ENCODE results near the gene UGT1A6.
A peak's percentile ranks its signal among the peaks of the same experiment; 100 is the strongest.

UGT1A6 gene

GRCh38 chr2:233705911-233706506, 13.3 kb downstream of the UGT1A6 start:
- no peak for DNase-seq (ENCODE audit: low read depth)
- H3K4me3 ChIP-seq (ENCODE audit: low read depth, low read length), result no peak overlapping the region
- no peak for TF ChIP-seq CTCF (IDR thresholded peaks at IDR 0.05; ENCODE audit: insufficient read depth, low read depth, low read length, missing control alignments)

- TF ChIP-seq CTCF (IDR thresholded peaks at IDR 0.05; ENCODE audit: insufficient read depth, low read depth, low read length, missing control alignments), result no peak
- DNase-seq (ENCODE audit: low read depth), result no peak
- no peak overlapping the region for H3K4me3 ChIP-seq (ENCODE audit: low read depth, low read length)
These were observed 14.0 kb downstream of the UGT1A6 start for GRCh38 chr2:233706720-233707119.

GRCh38 chr2:233707940-233708644, 15.4 kb downstream of the UGT1A6 start:
- no peak overlapping the region for H3K4me3 ChIP-seq (ENCODE audit: low read depth, low read length)
- DNase-seq (ENCODE audit: low read depth), result no peak
- TF ChIP-seq CTCF (IDR thresholded peaks at IDR 0.05; ENCODE audit: insufficient read depth, low read depth, low read length, missing control alignments), result no peak

GRCh38 chr2:233708942-233709341, 16.3 kb downstream of the UGT1A6 start:
- no peak for DNase-seq (ENCODE audit: low read depth)
- no peak overlapping the region for H3K4me3 ChIP-seq (ENCODE audit: low read depth, low read length)
- no peak for TF ChIP-seq CTCF (IDR thresholded peaks at IDR 0.05; ENCODE audit: insufficient read depth, low read depth, low read length, missing control alignments)

GRCh38 chr2:233711312-233712008, 18.8 kb downstream of the UGT1A6 start:
- H3K4me3 ChIP-seq (ENCODE audit: low read depth, low read length), result no peak overlapping the region

GRCh38 chr2:233712611-233713261, 20.0 kb downstream of the UGT1A6 start, which contains the start of gene UGT1A5:
Gene UGT1A5, plus strand, starts transcription at chr2:233712907. Its CDS starts 85 bp downstream, at chr2:233712992.
- H3K4me3 ChIP-seq (ENCODE audit: low read depth, low read length), result no peak within 1 kb of the TSS
- DNase-seq (ENCODE audit: low read depth), result no peak
- TF ChIP-seq CTCF (IDR thresholded peaks at IDR 0.05; ENCODE audit: insufficient read depth, low read depth, low read length, missing control alignments), result no peak

More at GRCh38 chr2:233711312-233712008, 18.8 kb downstream of the UGT1A6 start:
- TF ChIP-seq CTCF (IDR thresholded peaks at IDR 0.05; ENCODE audit: insufficient read depth, low read depth, low read length, missing control alignments), result peak; percentile 93
- DNase-seq (ENCODE audit: low read depth), result peak; percentile 68
